ENCODE data around the gene LRRK1.

LRRK1 gene

GRCh38 chr15:101056366-101057334 is 137.5 kb downstream of the LRRK1 start:
- no peak for DNase-seq (ENCODE audit: low spot score)

DNA sequence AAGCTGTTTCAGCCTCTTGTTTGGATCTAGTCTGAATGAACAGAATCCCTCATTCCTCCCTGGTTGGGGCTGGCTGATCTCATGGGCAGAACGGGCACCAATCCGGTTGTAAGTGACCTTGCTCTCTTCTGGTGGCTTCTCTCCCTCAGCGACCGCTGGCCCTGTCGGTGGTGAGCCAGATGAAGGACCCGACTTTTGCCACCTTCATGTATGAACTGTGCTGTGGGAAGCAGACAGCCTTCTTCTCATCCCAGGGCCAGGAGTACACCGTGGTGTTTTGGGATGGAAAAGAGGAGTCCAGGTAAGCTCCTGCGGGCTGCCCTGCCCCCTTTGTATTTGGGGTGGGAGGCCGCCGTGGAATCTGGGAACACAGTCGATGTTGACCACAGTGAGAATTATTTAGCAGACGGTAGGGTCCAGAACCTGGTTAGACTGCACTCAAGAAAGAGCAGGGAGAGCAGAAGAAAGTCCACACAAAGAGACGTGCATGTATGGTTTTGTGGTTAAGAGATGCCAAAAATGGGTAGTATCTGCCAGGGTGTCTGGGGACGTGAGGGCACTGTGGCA is 138.8 kb downstream of the LRRK1 start:
- no peak for DNase-seq (ENCODE audit: low spot score)

DNA sequence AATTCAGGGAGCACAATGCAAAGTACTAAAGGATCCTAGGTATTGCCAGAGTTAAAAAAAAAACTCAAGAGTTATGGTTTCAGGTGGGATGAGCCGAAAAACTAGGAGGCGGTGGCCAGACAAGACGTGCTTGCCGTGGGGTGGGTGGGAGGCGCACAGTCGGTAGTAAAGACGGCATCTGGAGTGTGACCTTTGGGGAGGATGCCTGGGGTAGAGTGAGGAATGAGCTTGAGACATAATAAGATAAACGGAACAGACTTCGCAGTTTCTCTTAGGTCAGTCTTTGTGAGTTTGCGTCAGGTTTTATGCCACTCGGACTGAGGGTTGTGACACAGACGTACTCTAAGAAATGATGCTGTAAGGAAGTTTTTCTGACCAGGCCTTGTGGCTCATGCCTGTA is 139.6 kb downstream of the LRRK1 start:
- no peak for DNase-seq (ENCODE audit: low spot score)

DNA sequence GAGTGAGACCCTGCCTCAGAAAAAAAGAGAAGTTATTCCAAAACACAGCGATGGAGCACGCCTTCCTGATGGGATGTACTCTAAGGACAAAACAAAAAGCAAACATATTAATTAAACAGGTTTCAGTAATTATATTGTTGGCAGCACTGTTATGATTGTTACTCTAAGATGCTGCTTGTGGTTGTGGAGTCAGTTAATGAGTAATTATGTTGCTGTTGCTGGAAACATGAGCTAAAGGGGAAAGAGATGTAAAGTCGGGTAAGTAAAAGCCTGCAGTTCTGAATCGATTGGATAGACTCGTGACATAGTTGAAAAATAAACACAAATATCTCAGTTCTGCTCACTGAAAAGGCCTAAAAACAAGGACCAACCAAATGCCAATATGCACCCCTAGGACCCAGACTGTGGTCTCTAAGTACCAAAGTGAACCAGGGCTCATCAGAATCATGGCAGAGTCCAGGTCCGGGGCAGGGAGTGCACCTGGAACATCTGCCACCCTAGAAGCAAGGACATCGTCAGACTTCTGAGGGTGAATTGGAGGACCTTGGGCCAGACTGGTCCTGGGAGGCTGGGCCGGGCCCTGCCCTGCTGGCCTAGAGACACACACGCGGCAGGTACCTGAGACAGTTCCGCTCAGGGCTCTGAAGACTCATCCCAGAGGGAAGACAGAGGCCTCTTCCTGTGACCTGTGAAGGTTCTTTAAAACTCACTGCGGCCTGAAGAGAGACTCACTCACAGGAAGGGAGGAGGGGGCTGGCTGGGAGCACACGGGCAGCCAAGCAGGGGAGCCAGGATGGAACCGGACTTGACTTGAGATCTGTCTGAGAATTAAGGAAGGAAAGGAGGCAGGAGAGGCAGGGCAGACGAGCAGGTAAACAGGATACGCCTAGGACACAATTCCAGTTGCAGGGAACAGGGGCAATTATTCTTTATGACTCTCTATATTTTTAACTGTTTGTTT is 140.5 kb downstream of the LRRK1 start:
- no peak for DNase-seq (ENCODE audit: low spot score)

GRCh38 chr15:101060576-101061551 is 141.7 kb downstream of the LRRK1 start:
- DNase-seq (ENCODE audit: low spot score), result no peak

- DNase-seq (ENCODE audit: low spot score), result no peak
These were observed 142.9 kb downstream of the LRRK1 start for GRCh38 chr15:101062063-101062462.

DNA sequence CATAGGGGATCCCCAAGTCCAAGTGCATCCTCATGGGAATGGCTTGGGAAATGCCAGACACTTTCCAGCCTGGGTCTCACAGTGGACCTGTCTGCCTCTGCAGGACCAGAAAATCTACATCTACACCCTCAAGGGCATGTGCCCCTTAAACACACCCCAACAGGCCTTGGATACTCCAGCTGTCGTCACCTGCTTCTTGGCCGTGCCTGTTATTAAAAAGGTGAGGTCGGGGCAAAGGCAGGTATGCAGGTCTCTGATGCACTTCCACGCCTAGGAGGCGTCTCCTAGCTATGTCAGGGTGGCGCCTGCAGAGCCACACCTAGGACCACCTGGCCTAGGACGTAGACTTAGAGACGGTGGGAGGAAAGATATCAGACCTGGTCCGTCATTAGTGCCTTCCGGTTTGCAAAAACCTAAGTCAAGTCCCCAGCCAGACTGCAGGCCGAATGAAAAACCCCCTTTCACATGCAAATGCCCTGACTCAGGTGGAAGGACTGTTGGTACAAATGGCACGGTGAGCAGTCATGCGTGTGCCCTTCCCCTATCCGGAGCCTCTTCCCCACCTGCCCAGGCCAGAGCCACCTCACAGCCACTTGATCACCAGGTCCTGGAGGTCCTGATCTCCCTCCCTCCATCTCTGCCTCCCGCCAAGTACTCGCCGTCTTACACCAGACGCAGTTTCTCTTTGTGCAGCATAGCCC is 143.5 kb downstream of the LRRK1 start:
- no peak for DNase-seq (ENCODE audit: low spot score)

DNA sequence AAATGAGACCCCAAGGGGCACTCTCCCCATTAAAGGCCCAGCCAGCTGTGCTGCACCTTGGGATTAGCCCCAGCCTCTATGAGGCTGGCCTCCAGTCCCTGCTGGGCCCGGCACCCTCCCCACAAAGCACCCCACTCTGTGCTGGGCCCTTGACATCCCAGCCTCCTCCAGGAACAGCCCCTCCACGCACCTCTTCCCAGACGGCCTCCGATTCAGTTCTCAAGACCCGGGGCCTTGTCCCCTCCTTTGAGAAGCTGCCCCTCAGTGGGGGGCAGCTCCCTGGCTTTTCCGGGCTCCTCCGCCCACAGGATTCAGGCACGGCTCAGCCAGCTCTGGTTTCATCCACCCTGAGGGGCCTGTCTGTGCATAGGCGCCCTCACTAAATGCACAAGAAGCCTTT is 144.1 kb downstream of the LRRK1 start:
- no peak for DNase-seq (ENCODE audit: low spot score)

DNA sequence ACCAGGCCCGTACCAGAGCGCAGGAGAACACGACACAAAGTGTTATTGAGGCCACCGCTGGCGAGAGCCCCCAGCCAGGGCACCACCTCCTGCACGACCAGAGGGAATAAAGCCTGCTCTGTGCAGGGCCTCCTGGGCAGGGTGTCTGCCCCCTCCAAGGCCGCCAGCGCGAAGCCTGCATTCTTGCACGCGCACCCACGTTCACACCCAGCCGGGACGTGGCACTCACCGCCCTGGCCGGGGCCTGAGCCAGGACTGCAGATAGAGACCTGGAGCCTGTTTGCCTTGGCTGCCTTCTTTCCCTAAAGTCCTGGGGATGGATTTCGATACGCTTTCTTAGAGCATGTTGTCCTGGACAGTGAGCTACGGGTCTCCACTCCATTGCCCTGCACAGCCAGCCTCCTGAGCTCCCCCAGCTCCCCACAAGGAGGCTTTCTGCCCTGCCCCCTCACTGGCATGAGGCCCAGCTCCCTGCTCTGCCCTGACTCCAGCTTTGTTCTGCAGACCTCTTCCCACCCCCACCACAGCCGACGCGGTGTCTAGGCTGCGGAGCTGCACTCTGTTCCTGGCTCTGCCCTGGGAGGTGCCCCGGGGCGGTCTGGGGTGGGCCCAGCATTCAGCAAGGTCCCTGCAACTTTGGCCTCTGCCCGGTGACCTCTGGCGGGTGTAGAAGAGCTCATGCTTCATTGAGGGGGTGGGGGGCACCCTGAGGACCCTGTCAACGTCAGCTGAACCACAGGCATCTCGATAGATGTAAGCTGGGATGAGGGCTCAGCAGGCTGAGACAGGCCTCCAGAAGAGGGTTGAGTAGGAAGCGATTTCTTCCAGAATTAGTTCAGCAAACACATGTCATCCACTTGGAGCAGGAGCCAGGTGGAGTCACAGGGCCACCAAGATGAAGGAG is 145.0 kb downstream of the LRRK1 start:
- no peak for DNase-seq (ENCODE audit: low spot score)

DNA sequence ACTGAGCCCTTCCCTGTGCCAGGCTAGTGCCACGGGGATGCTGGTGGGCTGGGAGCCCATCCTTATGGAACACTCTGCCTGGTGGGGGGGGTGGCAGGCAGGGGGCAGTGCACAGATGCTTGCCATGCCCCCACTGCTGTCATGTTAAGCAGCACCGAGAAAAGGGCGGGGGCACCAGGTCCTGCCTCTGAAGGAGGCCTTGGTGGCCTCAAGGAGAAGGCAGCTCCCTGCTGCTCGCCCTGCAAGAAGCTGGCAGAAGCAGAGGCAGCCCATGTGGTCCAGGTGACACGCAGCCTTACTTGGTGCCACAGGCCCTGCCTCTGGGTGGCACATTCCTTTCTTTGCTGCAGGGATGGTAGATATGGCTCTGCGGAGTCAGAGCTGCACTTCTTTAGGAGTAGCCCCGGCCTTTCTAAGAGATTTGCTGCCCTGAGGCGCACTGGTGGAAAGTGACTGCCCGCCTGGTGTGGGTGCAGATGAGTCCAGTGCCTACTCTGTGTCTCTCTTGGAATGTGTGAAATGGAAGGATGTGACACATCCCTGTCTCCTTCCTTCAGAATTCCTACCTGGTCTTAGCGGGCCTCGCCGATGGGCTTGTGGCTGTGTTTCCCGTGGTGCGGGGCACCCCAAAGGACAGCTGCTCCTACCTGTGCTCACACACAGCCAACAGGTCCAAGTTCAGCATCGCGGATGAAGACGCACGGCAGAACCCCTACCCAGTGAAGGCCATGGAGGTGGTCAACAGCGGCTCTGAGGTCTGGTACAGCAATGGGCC is 145.8 kb downstream of the LRRK1 start:
- DNase-seq (ENCODE audit: low spot score), result no peak

GRCh38 chr15:101065570-101066221 is 146.5 kb downstream of the LRRK1 start:
- DNase-seq (ENCODE audit: low spot score), result no peak

GRCh38 chr15:101066501-101067408 is 147.6 kb downstream of the LRRK1 start:
- no peak for DNase-seq (ENCODE audit: low spot score)

DNA sequence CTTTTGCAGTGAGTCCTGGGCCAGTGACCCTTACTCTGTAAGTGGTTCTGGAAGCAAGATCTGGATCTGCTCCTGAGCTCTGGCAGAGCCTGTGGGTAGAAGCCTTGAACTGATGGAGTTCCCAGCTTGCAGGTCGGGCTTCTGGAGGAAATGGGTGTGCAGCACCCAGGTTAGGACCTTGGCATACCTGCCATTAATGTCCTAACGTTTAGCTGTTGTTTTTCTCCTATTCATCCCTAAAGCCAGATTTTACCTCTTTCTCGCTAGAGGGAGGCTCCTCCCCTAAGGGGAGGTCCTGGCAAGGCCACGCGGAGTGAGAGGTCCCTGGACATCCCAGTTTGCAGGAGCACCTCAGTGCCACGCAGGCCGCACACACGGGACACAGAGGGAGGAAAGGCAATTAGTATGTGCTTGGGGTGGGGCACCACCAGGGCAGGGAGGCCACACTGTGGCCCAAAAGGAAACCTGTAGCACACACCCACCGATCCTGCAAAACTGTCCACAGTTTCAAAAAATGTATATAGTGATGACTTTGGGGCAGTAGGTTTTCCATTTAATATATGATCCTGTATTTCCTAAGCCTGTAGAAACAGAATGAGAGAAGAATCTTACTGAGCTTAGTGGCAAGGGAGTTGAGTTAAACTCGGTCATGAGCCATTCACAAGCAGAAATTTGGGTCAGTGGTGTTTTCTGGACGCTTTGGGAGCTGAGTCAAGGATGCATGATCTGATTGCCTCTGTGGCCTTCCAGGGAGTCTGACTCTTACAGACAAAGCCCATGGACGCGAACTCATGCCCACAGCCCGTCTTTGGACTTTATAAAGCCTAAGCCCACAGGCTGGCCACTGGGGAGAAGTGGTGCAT is 148.7 kb downstream of the LRRK1 start:
- no peak for DNase-seq (ENCODE audit: low spot score)

DNA sequence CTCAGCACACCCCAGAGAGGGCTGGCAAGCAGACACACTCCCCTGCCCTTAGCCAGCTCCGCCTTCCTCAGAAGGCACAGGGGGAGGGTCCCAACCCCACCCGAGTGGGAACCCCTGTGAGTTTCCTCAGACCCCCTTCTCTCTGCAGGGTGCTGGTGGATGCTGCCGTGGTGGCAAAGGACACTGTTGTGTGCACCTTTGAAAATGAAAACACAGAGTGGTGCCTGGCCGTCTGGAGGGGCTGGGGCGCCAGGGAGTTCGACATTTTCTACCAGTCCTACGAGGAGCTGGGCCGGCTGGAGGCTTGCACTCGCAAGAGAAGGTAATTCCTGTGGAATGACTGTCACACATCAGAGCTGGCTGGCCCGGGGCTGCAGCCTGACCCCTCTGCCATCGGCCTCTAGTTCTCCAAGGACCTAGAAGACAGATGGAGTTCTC is 149.4 kb downstream of the LRRK1 start:
- DNase-seq (ENCODE audit: low spot score), result no peak

- DNase-seq (ENCODE audit: low spot score), result no peak
These were observed 149.9 kb downstream of the LRRK1 start for GRCh38 chr15:101068961-101069653.

- DNase-seq (ENCODE audit: low spot score), result no peak
These were observed 150.5 kb downstream of the LRRK1 start for GRCh38 chr15:101069654-101069973.

All from kidney capillary endothelial cell (primary cell).